Esophagus squamous epithelium (tissue), 4 donors: ENCODE measurements around the gene CRYBB2.

Experiments used
- CTCF ChIP-seq, 6 experiments: fragments of 450-650 bp in 4 of 6; fragments of 200-600 bp in 2 of 6; sonication (generic) in 2 of 6; IDR thresholded peaks; one replicate each; pipeline ENCODE4 v1.5.1; 2016 to 2019; ENCODE audit warnings: antibody characterized with exemption in 6 of 6, mild to moderate bottlenecking in 4 of 6, moderate library complexity in 4 of 6
- POLR2A ChIP-seq, 4 donors: fragments of 450-650 bp; IDR thresholded peaks; one replicate each; pipeline ENCODE4 v1.6.1; 2017; ENCODE audit warnings: antibody characterized with exemption in 4 of 4, mild to moderate bottlenecking in 4 of 4, moderate library complexity in 3 of 4

- TF ChIP-seq POLR2A (IDR thresholded peaks at IDR 0.05) (no peak), CTCF (IDR thresholded peaks at IDR 0.05) (no peak)
These were observed at the start of gene CRYBB2 for GRCh38 chr22:25219211-25219689.
